Body of pancreas (tissue), 4 donors: ENCODE data around the gene PACRG.

Source experiments
- CTCF ChIP-seq, 7 experiments: fragments of 450-650 bp in 4 of 7; fragments of 200-600 bp in 3 of 7; sonication (generic) in 3 of 7; IDR thresholded peaks; one replicate each; pipeline ENCODE4 v1.5.1; 2016 to 2019; ENCODE audit warnings: antibody characterized with exemption in 7 of 7
- POLR2A ChIP-seq, 3 donors: fragments of 450-650 bp; IDR thresholded peaks; one replicate each; pipeline ENCODE4 v1.6.1; 2016; ENCODE audit warnings: antibody characterized with exemption in 3 of 3, mild to moderate bottlenecking in 2 of 3

- TF ChIP-seq POLR2A (IDR thresholded peaks at IDR 0.05) (no peak), CTCF (IDR thresholded peaks at IDR 0.05) (no peak)
Measured at GRCh38 chr6:163281634-163282033, 553.9 kb downstream of the PACRG start.
